GM12891 (cell line): ENCODE measurements around the gene ANO9.

Experiments used
- DNase-seq: peaks from one replicate; pipeline ENCODE4 v3.0.0; 2011; ENCODE audit warnings: low spot score; ENCODE audit not compliant: insufficient read length
- FAIRE-seq: peaks from 2 replicates; lab custom pipeline; 2011; peaks lifted over from hg19 to GRCh38; lab: Jason Lieb, UNC
- PAX5 ChIP-seq: IDR thresholded peaks from 2 replicates; pipeline ENCODE4 v1.6.1; 2011; ENCODE audit warnings: low read length, moderate library complexity, mild to moderate bottlenecking; ENCODE audit not compliant: insufficient read depth, severe bottlenecking
- POLR2A ChIP-seq: IDR thresholded peaks from 2 replicates; pipeline ENCODE4 v1.6.1; 2011; ENCODE audit warnings: low read depth, low read length, control low read depth
- POLR2AphosphoS5 ChIP-seq: IDR thresholded peaks from 2 replicates; pipeline ENCODE4 v1.6.1; 2011; ENCODE audit warnings: low read depth, low read length, control low read depth
- POU2F2 ChIP-seq: IDR thresholded peaks from 2 replicates; pipeline ENCODE4 v1.6.1; 2011; ENCODE audit warnings: low read depth, mild to moderate bottlenecking, control low read depth, low read length, moderate library complexity
- SPI1 ChIP-seq: IDR thresholded peaks from 2 replicates; pipeline ENCODE4 v1.6.1; 2011; ENCODE audit warnings: low read depth, low read length, control low read depth
- TAF1 ChIP-seq: IDR thresholded peaks from 2 replicates; pipeline ENCODE4 v1.6.1; 2011; ENCODE audit warnings: low read depth, low read length, control low read depth

Gene ANO9

DNA sequence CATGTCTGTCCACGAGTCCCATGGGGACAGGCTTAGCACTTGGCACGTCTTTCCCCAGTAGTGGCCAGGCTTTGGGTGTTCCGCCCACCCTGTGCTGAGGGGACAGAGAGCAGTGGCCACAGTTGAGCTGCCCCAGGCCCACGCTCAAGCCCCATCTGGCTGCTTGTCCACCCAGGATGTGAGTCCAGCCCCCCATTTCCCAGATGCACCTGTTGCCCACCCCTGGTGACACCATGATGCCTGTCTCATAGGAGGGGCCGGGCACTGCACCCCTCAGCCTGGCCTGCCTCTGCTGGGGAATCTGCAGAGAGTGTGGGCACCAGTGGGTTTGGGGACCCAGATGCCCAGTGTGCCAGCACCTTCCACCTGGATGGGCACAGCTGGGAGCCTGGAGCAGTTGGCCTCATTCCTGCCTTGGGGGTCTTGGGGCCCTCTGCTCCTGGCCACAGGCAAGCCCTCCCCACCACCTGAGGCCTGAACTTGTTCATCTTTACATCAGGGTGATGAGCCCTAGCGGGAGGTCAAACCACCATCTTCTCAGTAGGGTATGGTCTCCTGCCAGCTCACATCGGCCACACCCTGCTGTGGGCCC lies 32.7 kb downstream of the ANO9 start:
- FAIRE-seq (no peak), DNase-seq (no peak)
- no peak for TF ChIP-seq PAX5
- no peak for TF ChIP-seq POLR2A
- TF ChIP-seq POLR2AphosphoS5 = no peak
- no peak for TF ChIP-seq POU2F2
- no peak for TF ChIP-seq SPI1
- TF ChIP-seq TAF1 = no peak

DNA sequence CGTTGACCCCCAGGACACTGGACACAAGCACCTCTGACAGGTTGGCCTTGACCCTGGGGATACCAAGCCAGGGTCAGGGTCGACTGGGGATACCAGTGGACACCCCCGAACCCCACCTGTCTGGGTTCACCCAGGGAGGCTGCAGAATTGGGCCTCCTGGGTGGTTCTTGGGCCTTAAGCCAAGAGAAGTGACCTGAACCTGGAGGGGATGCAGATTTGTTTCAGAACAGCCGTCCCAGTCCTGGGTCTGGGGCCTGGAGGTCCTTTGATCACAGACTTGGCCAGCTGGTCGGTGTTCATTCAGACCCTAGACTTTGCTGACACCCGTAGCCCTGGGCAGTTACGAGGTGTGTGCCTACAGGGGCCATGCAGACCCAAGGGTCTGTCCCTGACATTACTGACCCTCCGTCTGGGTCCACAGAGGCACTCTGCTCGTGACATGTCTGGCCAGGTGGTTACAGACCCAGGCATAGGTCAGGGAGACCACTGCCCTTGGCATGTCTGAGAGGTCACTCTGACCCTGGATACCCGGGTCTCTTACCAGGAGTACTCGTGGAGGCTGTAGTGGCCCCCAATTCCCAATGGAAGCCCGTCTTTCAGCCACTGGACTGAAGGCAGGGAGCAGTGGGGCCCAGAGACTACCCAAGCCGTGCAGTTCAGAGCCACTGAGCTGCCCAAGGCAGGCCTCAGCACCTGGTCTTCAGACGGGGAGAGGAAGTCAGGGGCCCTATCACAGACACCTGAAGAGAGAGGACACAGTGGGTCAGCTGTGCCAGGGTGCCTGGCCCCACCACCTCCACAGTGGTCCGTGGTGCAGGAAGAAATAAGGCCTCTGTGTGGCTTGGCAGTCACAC lies 33.4 kb downstream of the ANO9 start:
- no peak for TF ChIP-seq PAX5
- TF ChIP-seq POLR2A = no peak
- TF ChIP-seq SPI1 = no peak
- no peak for TF ChIP-seq POLR2AphosphoS5
- no peak for TF ChIP-seq TAF1
- TF ChIP-seq POU2F2 = no peak
- no peak for FAIRE-seq
- no peak for DNase-seq

DNA sequence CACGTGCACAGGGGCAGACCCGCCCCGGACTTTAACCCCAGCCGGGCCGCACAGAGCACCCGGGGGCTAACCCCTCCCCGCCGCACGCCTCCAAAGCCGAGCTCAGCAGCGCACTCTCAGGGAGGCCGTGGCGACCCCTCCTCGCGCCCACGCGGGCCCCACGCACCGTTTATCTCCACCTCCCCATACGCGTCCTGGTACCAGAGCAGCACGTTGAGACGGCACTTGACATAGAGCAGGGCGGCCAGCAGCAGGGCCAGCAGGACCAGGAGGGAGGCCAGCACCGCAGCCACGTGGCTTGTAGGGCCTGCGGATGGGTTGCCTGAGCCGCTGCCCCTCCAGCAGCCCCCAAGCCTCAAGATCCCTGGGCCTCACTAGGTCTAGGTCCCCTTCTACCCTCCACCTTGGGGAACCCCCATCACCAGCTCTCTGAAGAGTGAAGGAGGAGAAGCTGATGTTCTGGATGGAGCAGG lies 34.1 kb downstream of the ANO9 start:
- FAIRE-seq = no peak
- TF ChIP-seq POLR2A (no peak), POU2F2 (no peak), SPI1 (no peak), TAF1 (no peak), POLR2AphosphoS5 (no peak), PAX5 (no peak)

DNA sequence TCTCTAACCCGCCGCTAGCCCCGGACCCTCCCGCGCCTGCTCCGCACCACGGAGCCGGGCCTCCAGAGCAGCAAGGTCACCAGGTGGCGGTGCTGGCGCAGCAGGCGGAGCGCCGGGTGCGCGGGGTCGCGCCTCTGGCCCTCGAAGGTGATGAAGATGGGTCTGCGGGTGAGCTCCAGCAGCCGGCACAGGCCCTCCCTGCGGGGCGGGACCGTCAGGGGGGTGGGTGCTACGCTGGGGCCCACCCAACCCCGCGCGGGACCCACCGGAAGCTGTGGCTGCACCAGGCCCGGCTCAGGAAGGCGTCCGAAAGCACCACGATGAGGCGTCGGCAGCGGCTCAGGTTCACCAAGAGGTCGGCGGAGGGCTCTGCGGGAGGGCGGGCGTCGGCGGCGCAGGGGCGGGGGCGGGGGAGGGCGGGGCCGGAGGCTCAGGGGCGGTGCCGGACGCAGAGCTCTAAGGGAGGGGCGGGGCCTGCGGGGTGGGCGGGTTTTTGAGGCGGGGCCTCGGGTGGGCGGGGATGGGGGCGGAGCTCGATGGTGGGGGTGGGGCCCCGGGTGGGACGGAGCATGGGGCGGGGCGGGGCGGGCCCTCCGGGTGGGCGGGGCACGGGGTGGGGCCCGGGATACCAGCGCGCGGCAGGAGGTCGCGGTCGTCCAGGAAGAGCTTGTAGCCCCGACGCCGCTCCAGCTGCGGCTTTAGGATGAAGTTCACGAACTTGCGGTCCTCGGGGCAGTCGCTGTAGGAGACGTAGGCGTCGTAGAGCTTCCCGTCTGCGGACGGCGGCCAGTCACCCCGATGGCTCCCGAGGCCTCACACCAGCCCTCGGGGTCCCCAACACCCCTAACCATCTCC lies 34.8 kb downstream of the ANO9 start:
- FAIRE-seq (peak; percentile 81), DNase-seq (peak; percentile 98)
- no peak for TF ChIP-seq TAF1
- TF ChIP-seq SPI1 = no peak
- TF ChIP-seq POU2F2 = no peak
- no peak for TF ChIP-seq POLR2AphosphoS5
- no peak for TF ChIP-seq PAX5
- TF ChIP-seq POLR2A = no peak

More for the DNA sequence above, 34.1 kb downstream of the ANO9 start:
- DNase-seq = no peak

DNA sequence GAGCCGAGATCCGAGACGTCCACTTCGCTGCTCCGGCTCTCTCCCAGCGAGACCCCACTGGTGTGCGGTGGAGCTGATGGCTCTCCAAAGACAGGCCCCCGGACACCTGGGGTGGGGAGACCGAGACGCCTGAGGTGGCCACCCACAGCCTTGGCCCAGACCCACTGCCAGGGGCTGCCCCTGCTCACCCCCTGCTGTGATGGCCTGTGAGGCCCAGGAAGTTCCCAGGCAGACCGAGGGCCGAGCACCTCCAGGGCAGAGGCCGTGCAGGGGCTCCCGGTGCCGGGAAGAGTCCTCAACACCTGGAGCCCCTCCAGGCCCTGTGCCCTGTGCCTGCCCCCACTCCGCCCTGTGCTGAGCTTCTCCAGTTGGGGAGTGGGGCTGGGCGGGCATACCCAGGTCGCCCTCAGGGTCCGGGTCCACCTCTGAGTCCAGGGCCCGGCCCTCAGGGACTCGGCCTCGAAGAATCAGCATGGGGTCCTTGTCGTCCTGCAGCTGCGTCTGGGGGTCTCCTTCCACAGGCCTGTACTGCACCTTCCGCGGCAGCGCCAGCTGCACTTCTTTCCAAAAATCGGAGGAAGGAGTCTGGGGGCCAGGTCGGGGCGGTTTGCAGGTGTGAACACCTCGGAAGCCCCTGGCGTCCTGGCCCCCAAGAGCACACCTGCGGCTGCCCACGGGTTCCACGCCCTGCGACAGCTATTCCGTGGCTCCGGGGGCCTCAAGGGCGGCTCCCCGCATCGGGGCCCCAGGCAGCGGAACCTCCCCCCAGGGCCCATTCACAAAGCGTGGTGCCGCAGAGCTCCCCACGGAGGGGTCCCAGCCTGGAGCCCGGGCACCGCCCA lies 35.6 kb downstream of the ANO9 start:
- TF ChIP-seq TAF1 = no peak
- no peak for TF ChIP-seq SPI1
- TF ChIP-seq POU2F2 = no peak
- no peak for TF ChIP-seq POLR2A
- TF ChIP-seq PAX5 = no peak
- TF ChIP-seq POLR2AphosphoS5 = no peak
- FAIRE-seq = no peak
- no peak for DNase-seq

DNA sequence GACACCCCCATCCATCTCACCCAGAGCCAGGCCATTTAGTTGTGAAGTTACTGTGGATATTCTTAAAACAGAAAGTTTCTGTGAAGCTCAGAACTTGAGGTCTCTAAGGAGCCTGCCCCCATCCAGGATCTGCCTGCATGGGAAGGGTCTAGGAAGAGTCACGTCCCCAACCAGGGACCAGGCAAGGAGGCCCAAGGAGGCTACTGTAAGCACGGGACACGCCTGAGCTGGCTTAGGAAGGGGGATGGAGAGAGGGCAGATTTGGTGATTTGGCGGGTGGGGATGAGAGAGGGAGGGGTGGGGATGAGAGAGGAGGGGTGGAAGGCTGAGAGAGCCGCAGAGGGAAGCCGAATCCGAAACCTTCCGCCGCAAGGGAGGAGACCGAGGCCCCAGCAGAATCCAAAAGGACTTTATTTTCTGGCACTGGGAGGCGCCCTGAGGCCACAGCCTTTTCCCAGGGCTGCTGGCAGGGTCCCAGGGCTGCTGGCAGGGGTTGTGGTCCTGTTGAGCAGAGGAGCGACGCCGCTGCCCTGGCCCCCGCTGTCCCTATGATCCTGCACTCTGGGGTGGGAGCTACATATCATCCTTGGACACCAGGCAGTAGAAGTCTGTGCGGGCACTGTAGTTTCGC lies 36.4 kb downstream of the ANO9 start:
- TF ChIP-seq POLR2A = no peak
- TF ChIP-seq PAX5 = no peak
- TF ChIP-seq POU2F2 = no peak
- TF ChIP-seq SPI1 = no peak
- TF ChIP-seq POLR2AphosphoS5 = no peak
- no peak for TF ChIP-seq TAF1
- FAIRE-seq = no peak
- DNase-seq = no peak

DNA sequence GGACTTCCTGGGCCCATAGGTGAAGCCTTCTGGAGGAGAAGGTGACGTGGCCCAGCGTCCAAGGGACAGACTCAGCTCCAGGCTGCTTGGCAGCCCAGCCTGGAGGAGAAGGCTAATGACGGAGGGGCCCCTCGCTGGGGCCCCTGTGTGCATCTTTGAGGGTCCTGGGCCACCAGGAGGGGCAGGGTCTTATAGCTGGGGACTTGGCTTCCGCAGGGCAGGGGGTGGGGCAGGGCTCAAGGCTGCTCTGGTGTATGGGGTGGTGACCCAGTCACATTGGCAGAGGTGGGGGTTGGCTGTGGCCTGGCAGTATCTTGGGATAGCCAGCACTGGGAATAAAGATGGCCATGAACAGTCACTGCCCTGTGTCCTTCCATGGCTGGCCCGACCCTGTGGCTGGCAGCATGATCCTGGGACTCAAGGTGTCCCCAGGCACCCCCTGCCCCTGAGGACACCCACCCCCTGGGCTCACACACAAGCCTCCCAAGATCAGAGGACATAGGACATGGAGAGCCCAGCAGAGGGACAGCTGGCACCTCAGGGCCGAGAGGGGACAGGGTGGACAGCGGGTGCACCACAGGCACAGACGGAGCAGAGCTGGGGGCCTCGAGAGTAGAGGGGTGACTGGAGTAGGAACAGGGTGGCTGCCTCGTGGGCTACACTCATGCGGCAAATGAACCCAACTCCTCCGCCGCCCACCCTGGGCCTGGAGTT lies 37.1 kb downstream of the ANO9 start:
- FAIRE-seq (no peak), DNase-seq (no peak)
- no peak for TF ChIP-seq POLR2AphosphoS5
- no peak for TF ChIP-seq PAX5
- TF ChIP-seq SPI1 = no peak
- TF ChIP-seq POU2F2 = no peak
- no peak for TF ChIP-seq TAF1
- no peak for TF ChIP-seq POLR2A
